Kidney tubule cell (primary cell): ENCODE measurements around the gene THSD7A.

Source experiments
- DNase-seq: peaks from one replicate; pipeline ENCODE4 v3.0.0-alpha.2; 2018; ENCODE audit warnings: low spot score

THSD7A gene

GRCh38 chr7:11703829-11704228 lies 128.2 kb downstream of the THSD7A start:
- no peak for DNase-seq

GRCh38 chr7:11702938-11703337 lies 129.1 kb downstream of the THSD7A start:
- no peak for DNase-seq

- DNase-seq, result no peak
Observed at GRCh38 chr7:11701829-11702560, 130.0 kb downstream of the THSD7A start.

- no peak for DNase-seq
Observed at GRCh38 chr7:11699666-11700065, 132.3 kb downstream of the THSD7A start.

- DNase-seq, result no peak
Observed at GRCh38 chr7:11698384-11698871, 133.6 kb downstream of the THSD7A start.

- no peak for DNase-seq
Observed at GRCh38 chr7:11690395-11690794, 141.6 kb downstream of the THSD7A start.

- DNase-seq, result no peak
Observed at GRCh38 chr7:11689096-11689495, 142.9 kb downstream of the THSD7A start.

- no peak for DNase-seq
Observed at GRCh38 chr7:11681461-11681860, 150.5 kb downstream of the THSD7A start.

- DNase-seq, result no peak
Observed at GRCh38 chr7:11675163-11675562, 156.8 kb downstream of the THSD7A start.

GRCh38 chr7:11668727-11669126 lies 163.3 kb downstream of the THSD7A start:
- no peak for DNase-seq

GRCh38 chr7:11667810-11668185 lies 164.2 kb downstream of the THSD7A start:
- DNase-seq, result no peak

- DNase-seq, result no peak
Observed at GRCh38 chr7:11667071-11667809, 164.8 kb downstream of the THSD7A start.

- DNase-seq, result no peak
Observed at GRCh38 chr7:11665357-11665756, 166.6 kb downstream of the THSD7A start.

GRCh38 chr7:11655642-11656041 lies 176.4 kb downstream of the THSD7A start:
- no peak for DNase-seq

GRCh38 chr7:11655163-11655562 lies 176.8 kb downstream of the THSD7A start:
- no peak for DNase-seq

- no peak for DNase-seq
Observed at GRCh38 chr7:11650500-11650899, 181.5 kb downstream of the THSD7A start.

- no peak for DNase-seq
Observed at GRCh38 chr7:11650030-11650429, 182.0 kb downstream of the THSD7A start.

GRCh38 chr7:11648980-11649379 lies 183.0 kb downstream of the THSD7A start:
- no peak for DNase-seq

- DNase-seq, result no peak
Observed at GRCh38 chr7:11648101-11648500, 183.9 kb downstream of the THSD7A start.

GRCh38 chr7:11642841-11643240 lies 189.2 kb downstream of the THSD7A start:
- no peak for DNase-seq

- no peak for DNase-seq
Observed at GRCh38 chr7:11642276-11642675, 189.7 kb downstream of the THSD7A start.

- no peak for DNase-seq
Observed at GRCh38 chr7:11638011-11638774, 193.8 kb downstream of the THSD7A start.

- no peak for DNase-seq
Observed at GRCh38 chr7:11636274-11636673, 195.7 kb downstream of the THSD7A start.
